Stimulated activated CD4-positive, alpha-beta T cell treated with anti-CD3 and anti-CD28 coated beads, Interleukin-1b, Interleukin-23, amount 100 ng/mL, for 24 hours (primary cell): ENCODE results near the gene MAGI1.
"Not testable (repeated sequence)": the region's sequence is repeated elsewhere in the genome, so short reads cannot be mapped to it uniquely, and the experiment has no call there.

Experiments
- DNase-seq, 4 experiments: peaks; one replicate each; pipeline ENCODE4 v3.0.0-alpha.2; 2020; ENCODE audit warnings: low read depth in 4 of 4, low spot score in 1 of 4

Gene MAGI1

DNA sequence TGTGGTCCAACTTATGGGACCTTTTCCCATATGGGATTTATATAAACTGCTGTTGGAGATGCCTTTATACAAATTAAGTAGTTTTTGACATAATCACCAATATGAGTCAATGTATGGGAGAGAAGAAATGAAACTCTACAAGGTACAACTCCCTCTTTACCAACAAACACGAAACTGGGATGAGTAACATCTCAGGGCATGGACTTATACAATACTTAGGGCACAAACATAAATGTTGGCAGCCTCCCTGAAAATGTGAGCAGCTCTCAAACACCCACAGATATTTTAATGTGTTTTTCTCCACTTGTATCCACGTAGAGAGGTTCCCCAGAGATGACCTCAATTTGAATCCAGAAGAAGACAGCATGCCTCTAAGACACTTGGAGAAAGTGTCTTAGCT is 161.6 kb downstream of the MAGI1 start:
- no peak for DNase-seq

DNA sequence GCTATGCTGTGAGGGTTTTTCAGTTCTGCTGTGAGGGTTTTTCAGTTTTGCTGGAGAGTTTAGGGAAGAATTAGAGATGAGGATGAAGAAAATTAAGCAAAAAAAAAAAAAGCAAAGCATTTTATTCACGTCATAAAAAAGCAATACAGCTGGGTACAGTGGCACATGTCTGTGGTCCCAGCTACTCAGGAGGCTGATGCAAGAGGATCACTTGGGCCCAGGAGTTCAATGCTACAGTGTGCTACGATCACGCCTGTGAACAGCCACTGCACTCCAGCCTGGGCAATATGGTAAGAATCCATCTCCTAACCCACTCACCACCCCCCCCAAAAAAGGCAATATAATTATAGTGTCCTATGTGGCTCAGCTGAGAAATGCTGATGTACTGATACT is 162.7 kb downstream of the MAGI1 start:
- DNase-seq: no peak

DNA sequence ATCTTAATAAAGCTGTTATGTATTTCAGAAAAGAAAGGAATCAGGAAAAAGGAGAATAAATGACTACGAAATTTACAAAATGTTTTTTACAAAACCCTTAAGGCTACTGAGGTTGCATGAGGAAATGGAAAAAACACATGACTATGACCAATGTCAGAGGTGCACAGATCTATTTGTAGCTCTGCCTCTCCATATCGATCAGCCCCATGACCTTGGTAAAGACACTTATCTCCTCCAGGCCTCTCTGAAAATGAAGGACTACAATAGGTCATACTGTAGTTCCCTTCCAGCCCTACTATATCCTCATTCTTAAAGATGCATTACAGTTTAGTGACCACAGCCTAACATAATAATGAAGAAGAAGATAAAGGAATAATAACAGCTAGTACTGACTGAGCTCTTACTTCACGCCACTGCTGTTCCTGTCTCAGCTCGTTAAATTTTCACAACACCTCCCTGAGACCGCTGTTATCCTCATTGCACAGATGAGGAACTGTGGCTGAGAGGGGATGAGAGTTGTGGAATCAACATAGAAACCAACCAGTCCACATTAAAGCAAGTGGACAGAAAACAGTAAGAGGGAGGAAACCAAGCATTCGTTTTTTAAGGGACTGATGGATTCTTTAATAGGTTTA is 163.2 kb downstream of the MAGI1 start:
- no peak for DNase-seq

DNA sequence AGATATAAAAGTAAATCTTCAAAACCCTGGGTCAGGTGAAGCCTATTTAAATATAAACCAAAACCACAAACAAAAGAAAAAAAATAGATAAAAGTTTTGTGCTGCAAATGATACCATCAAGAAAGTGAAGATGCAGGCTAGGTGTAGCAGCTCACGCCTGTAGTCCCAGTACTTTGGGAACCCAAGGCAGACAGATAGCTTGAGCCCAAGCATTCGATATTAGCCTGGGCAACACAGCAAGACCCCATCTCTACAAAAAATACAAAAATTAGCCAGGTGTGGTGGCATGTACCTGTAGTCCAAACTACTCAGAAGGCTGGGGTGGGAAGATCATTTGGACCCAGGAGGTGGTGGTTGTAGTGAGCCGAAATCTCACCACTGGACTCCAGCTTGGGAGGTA is 164.8 kb downstream of the MAGI1 start:
- no peak for DNase-seq

DNA sequence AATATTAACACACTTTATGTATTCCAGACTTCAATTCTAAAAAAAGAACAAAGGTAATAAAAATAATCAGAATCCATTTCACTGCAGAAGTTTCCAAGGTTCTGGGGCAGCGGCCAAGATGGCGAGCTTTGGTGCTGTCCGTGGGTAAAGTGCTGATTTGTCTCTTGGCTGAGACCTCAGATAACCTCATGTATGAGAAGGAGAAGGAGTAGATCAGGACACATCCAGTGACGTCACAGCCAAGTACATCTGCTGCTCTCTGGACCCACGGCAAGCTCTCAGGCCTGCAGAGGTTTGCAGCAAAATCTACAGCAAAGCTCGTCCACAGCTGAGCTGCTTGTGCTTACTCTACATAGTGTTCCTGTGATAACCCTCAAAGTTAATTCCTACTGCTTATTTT is 165.7 kb downstream of the MAGI1 start:
- no peak for DNase-seq

DNA sequence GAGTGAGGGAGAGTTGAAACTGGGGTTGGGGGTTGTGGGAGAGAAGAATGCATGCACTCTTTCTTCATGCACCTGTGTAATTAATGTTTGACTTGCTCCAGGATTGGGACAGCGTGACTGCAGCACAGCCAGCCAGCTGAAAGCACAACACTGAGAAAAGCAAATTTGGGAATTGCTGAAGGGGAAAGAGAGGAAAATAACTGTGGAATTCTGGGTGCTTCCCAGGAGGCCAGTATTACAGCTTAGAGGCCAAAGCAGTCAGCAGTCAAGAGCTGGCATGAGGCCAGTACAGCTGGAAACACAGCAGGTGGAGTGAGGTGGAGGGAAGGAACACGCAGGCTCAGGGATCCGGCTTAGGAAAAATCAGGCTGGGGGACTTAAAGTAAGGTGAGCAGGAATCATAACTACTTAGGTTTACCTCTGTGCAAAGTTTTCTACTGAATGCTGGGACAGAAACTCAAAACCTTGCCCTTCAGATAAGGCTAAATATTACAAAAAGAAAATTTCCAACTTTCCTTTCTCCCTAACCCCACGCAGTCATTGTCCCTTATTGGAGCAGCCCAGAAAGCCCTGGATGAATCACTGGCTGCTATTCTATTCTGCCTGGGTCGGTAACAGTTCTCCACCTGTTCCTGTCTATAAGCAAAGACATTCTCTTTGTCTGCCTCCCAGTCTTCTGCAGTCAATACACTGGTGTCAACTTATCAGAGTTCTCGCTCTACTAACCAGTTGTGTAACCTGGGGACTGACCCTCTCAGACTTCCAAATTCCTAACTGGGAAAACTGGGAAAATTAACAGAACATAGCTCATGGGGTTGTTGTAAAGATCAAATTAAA is 167.2 kb downstream of the MAGI1 start:
- no peak for DNase-seq

DNA sequence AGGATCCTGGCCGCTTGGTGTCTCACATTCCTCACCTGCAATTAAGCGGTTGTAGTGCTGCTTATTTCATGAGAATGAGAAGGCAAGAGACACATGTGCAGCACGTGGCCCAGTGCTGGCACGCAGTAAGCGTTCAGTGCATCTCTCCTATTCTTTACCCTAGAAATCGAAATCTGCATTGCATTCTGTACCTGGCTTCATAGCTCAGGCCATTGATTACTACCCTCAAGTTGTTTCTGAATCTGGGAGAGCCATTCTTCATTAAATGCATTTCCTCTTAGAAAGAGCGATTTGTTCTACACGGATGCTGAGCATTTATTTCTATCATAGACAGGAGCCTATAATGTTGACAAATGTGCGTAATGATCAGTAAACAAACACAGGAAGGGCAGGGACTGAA is 168.9 kb downstream of the MAGI1 start:
- DNase-seq: no peak

DNA sequence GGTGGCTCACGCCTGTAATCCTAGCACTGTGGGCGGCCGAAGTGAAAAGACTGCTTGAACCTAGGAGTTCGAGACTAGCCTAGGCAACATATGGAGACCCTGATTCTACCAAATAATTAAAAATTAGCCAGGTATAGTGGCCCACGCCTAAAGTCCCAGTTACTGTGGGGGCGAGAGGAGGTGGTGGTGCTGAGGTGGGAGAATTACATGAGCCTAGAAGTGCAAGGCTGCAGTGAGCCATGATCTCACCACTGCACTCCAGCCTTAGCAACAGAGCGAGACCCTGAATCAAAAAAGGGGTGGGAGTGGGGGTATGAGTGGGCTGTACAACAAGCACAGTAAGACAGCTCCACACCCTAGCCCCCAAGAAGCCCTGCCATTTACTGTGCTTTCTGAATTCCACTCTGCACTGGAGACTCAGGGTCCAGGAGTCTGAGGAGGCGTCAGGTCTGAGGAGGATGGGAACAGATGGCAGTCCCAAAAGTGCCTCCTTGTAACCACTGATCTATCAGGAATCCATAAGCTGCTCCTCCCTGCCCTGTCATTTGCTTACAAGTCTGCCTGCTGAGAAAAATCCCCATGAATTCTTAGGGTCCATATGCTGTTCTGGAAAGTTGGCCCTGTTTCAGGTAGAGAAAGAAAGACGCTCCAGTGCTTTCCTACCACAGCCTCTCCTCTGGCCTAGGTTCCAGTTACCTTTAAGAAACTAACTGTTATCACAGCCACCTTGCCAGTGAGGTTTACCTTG is 171.1 kb downstream of the MAGI1 start:
- no peak for DNase-seq

DNA sequence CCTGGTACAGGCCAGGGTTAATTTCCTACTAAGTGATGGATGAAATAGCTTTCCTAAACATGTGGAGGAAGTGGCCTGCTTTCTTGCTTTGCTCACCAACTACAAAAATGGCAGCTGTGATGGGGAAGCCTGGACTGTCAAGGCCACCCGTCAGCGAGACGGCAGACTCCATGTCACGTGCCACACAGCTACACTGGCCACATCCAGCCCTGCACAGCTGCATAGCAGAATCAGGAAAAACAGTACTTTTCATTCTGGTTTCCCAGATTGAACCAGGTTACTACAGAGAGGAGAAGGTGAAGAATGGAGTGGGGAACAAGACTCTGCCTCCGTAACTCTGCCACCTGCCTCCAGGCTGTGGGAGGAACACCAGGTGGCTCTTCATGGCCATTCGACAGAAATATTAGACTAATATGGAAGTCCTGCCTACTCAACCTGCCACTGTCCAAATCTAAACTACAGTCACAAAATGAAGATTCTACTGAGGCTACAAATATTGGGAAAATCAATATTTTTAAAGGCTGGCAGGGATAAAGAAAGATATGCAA is 174.3 kb downstream of the MAGI1 start:
- DNase-seq: no peak

DNA sequence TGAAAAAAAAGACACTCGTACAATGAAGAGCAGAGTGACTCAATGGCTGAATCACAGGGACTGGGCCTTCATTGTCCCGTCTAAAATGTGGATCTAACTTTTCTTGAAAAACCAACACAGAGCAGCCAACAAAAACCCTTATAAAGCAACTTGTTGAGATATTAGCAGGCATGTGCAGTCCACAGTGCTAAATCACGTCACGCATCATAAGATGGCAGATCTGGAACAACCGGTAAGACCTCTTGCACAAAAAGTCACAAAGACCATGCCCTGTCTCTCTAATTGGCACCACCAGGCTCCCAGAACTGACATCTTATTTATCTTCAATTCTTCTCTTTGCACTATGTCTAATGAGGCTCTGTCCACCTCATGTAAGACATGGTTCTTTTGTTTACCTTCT is 177.0 kb downstream of the MAGI1 start:
- DNase-seq: no peak

DNA sequence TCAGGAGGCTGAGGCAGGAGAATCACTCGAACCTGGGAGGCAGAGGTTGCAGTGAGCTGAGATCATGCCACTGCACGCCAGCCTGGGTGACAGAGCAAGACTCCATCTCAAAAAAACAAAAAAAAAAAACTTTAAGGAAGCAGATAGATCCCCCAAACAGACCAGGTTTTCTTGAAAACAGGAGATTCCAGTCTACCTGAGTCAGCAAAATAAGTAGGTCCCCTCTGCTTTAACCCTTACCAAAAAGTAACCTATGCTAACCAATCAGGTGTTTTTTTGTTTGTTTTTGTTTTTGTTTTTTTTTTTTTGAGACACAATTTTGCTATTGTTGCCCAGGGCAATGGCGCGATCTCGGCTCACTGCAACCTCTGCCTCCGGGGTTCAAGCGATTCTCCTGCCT is 179.1 kb downstream of the MAGI1 start:
- not testable (repeated sequence) for DNase-seq

DNA sequence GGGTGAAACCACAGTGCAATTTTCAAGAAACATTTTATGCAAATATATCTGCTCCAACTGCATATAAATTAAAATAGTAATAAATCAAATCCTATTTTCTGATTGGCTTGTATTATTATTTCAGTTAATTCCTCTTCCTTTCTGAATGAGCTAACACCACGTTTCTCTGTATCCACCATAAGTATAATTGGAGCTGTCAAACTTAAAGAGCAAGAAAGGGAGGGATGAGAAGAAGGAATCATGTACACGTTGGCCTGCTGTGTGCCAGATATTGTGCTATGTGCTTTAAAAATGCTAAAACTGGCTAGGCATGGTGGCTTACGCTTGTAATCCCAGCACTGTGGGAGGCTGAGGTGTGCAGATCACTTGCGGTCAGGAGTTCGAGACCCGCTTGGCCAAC is 180.0 kb downstream of the MAGI1 start:
- DNase-seq: no peak

DNA sequence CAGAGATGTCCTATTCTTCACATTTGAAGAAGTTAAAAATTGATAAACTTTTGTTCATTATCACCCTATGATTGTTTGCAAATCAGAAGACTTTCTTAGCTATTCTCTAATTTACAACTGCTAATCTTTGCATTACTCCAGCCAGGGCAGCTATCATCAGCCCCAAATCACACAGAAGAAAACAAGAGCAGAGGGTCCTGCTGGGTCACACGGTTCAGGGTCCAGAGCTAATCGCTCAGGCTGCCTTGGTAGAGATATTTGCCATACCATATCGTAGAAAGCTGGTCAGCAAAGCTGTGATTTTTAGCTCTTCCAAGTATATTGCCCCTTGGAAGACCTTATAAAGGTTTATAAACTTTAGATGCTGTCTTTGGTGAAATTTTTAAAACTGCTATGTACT is 181.4 kb downstream of the MAGI1 start:
- no peak for DNase-seq

DNA sequence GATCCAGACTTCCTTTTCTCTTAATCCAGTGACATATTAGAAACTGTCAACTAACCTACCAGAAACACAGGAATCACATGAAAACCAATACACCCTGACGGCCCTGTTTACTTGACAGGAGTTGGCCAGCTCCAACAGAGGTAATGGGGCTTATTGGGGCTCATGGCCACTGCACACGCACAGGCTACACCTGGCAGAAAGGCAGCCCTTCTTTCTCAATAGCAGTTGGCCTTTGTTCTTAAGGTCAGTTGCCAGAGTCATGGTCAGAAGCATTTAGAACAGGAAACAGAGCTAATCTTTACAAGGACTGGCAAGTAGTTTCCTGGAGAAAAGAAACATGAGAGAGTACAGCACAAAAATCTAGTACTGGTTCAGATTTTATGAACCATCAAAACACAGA is 181.8 kb downstream of the MAGI1 start:
- DNase-seq: no peak

DNA sequence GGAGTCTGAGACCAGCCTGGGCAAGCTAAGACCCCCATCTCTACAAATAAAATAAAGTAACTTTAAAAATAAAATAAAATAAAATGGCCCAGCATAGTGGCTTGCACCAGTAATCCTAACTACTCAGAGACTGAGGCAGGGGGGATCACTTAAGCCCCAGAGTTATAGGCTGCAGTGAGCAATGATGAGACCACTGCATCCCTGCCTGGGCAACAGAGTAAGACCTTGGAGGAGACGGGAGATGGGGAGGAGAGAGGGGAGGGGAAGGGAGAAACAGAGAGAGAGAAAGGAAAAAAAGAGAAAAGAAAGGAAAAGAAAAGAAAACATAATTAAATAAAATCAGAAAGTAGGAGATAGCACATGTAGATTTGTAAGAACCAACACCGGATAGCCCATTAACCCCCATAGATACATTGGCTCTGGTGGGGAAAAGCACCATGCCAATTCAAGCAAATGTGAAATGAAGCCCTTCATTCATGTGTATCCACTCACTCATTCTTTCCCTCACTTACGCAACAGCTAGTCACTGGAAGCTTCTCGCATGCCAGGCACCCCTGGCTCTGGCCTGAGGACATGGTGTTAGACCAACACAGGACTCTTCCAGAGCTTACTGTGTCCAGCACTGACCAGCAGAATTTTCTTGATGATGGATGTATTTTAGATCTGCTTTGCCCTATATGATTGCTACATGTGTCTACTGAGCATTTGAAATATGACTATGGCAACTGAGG is 183.2 kb downstream of the MAGI1 start:
- DNase-seq: no peak

DNA sequence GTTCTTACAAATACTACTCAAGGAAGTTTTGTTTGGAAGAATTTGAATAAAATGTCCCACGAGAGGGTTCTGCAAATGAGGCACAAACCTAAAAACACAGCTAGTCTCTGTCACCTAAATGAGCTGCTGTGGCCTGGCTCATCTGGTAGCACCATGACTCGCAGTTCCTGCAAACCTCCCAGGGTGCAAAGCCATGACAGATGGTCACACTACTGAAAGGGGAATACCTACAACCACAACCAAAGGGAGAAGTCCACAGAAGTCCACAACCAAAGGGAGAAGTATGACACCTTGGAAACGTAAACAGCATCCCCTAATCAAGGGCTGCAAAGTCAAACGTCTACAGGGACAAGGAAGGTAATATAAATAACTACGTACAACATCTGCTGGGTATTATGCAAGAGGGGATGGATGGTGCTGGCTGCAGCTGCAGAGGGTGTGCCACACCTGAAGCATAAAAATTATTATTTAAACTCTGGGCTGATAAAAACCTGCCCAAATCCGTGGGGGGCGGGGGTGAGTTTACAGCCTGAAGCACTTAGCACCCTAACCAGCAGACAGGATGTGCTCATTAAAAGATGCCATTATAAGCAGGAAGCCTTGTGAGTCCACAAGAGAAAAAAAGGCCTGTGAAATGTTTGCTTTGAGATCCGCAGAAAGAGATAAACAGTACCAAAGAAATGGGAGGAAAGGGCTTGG is 184.0 kb downstream of the MAGI1 start:
- no peak for DNase-seq

DNA sequence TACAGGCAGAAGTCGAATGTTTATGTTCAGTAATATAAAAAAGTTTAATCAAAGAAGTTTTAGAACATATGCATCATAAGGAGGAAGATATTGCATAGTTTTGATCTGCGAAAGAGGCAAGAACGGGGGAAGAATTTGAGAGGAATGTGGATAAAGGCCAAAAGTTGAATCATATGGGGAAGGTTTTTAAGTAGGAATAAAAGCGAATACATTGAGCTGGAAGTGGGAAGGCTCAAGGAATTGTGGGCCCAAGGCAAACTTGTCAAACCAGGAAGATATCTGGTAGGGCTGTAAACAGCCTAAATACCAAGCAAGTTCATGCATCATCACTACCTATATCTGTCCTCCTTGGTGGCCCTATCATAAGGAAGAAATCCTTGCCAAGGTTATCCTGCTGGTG is 186.9 kb downstream of the MAGI1 start:
- DNase-seq: no peak

DNA sequence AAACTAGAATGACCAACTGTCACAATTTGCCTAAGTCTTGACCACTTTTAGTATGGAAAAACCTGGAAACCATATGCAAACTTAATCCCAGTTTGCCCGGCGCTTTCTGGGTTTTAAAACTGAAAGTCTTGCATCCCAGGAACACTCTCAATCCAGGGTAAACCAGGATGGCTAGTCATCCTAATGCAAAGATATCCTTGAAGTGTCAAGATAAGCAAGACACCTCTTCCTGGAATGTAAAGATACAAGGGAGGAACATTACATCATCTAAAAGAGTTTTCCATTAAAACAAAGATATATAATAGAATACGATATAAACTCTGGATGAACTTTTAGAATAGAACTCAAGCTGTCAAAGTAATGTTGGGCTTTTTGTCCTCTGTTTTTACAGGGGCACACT is 188.5 kb downstream of the MAGI1 start:
- DNase-seq: no peak

DNA sequence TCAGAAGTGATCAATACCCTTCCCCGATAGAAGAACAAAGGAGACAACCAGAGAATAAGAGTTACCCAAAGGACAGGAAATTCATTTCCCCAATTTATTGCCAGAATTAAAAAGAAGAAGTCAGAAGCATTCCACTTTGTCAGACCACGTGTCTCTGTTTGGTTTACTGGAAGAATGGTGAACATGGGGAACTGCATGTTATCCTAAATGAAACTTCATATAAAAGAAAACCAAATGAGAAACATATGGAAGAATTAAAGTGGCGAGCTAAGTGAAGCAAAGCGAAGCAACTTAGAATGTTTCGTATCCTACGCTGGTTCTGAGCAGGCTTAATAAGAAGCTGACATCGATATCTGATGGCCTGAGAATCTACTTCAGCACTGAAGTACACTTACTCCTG is 190.7 kb downstream of the MAGI1 start:
- DNase-seq: no peak

DNA sequence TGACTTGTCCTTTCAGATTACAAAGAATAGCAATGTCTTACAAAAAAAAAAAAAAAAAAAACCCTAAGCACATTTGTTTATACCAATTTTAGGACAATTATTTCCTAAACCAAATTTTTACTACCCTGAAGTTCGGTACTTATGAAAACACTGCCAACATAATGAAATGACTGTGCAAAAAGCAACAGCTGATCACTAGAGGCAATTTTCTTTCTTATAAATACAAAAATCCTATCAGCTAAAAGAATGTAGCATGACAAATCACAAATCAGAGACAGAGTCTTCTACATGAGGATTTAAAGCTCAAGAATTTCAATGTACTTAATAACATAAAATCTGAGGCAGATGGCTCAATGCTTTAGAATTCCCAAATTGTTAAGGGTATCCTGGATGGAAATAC is 191.8 kb downstream of the MAGI1 start:
- DNase-seq: no peak

DNA sequence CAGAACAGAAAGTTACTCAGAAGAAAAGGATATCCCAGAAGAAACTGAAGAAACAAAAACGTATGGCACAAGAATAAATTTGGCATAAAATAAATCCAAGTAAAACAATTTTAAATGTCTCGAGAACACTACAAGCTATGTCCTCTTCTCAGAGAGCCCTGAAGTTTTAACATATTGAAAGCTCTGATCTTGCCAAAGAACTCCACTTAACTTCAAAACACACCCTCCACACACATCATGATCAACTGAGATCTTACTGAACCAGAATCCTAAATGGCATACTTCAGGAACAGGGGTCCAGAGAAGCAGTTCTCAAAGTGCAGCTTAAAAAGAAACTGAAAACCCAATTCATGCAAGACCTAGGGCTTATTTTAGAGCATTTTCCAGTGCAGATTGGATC is 194.3 kb downstream of the MAGI1 start:
- DNase-seq: no peak
